Brain pericyte (primary cell): ENCODE measurements around the gene WDR88.
A peak's percentile ranks its signal among the peaks of the same experiment; 100 is the strongest.
"Not testable (repeated sequence)": the region's sequence is repeated elsewhere in the genome, so short reads cannot be mapped to it uniquely, and the experiment has no call there.

Experiments used
- DNase-seq: peaks from one replicate; pipeline ENCODE4 v3.0.0-alpha.2; 2012; ENCODE audit warnings: low read depth, low spot score

WDR88 gene

GRCh38 chr19:33171222-33171795 lies 39.4 kb downstream of the WDR88 start:
- no peak for DNase-seq

DNA sequence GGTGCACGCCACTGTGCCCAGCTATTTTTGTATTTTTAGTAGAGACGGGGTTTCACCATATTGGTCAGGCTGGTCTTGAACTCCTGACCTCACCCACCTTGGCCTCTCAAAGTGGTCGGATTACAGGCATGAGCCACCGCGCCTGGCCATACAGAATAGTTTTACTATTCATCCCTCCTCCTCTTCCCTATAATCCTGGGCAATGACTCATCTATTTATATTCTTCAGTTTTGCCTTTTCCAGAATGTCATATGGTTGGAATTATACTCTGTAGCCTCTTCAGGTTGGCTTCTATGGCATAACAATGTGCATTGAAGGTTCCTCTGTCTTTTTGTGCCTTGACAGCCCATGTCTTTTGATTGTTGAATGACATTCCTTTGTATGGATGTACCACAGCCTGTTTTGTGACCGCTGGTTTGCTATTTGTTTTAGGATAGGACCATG lies 40.0 kb downstream of the WDR88 start:
- no peak for DNase-seq

DNA sequence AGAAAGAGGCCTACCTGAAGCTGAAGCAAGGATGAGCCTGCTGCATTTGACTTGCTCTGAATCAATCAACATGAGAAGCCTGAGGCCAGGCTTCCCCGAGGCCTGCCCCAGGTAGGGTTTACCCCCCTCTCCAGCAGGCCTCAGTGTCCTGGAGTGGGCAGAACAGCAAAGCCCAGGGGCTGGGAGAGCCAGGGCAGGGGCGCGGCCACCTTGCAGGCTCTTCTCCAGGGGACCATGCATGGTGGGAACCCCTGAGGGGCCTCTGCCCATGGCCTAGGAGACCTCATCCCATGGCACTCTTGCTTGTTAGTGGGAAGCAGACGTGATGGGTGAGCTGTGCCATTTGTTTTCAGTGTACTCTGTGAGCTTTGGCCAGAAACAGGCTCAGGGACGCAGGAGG lies 42.3 kb downstream of the WDR88 start:
- no peak for DNase-seq

DNA sequence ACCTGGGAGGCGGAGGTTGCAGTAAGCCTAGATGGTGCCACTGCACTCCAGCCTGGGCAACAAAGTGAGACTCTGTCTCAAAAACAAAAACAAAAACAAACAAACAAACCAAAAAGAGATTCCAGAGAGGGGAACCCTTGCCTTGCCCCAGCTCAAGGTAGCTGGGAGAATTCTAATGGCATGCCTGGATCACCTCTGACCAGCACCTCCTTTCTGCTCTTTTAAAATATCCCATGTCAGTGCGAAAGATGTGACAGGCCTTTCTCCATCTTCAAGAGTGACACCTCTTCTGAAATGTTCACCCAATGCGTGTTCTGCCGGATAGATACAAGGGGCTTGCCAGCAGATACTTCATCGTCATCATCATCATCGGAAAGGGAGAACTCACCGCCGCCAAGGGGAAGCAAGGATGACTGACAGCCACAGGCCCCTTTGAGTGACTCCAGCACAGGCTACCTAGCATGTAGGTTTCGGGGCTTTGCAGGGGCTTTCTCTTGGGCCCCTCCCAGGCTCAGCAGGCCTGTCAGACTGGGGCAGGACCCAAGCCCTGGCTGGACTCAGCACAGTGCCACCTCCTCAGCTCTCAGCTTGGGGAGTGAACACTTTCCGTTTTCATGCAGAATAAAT lies 43.4 kb downstream of the WDR88 start:
- no peak for DNase-seq

GRCh38 chr19:33175886-33176669 lies 44.2 kb downstream of the WDR88 start:
- DNase-seq = no peak

DNA sequence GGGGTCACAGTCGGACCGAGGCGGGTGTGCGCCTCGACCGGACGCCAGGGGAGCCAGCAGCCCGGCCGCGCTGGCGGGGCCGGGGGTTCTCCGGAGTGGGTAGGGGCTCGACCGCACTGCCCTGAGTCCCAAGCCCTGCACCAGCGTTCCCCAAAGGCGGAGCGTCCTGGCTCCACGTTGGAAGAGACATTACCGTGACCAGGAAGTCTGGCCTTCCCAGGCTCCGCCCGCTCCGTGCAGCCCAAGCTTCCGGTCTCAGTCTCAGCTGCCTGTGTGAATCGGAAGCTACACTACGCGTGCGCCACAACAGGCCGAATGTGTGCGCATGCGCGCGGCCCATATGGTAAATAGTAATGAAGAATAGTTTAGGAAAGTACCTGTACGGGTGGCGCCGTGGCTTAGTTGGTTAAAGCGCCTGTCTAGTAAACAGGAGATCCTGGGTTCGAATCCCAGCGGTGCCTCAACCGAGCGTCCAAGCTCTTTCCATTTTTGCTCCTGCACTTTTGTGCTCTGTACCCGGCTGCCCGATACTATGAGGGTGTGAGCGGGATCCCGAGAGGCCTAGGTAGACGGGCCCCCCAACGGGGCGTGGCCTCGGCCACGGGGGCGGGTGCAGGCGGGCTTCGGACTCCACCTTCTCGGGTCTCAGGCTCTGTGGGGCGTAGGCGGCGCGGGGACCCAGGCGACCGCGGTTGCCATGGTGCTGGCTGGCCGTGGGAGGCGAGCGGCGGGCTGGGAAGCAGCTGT lies 44.9 kb downstream of the WDR88 start:
- peak; percentile 97 for DNase-seq

DNA sequence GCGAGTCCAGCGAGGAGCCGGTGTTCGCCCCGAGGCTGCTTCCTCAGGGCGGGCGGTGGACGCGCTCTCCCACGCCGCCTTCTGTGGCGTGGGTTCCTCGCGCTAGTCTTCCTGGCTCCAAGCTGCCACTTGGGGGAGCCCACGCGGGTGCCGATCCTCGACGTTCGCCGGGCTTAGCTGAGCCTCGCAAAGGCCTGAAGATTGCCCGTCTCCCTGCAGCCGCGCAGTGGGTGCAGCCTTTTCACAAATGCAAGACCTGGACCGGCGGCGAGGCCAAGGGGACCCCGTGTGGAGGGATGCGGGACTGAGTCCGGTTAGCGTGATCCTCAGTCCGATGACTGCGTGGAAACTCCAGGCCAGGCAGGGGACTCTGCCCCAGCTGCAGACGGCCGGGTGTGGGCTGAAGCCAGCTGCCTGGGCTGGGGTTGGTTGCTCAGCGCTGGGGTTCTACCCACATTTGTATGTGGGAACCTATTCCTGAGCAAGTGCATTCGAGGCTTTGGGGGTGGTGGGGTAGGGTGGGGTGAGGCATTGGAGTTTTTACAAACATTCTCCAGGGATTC lies 45.6 kb downstream of the WDR88 start:
- DNase-seq = no peak

- no peak for DNase-seq
Measured at GRCh38 chr19:33186431-33187182, 54.7 kb downstream of the WDR88 start.

DNA sequence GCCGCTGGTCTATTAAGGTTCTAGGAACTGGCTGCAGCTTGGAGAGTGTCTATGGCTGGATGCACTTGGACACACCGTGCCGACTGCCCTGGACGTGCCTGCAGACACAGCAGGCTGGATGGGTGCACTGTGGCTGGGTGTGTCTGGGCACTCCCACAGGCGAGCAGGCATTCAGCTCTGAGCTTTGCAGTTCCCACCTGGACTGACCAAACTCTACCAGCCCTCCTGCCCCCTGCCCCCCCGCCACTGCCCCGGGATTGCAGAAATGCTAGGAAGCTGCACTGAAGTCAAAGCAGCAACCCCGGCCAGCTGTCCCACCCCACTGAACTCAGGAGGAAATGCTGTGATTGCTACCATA lies 55.2 kb downstream of the WDR88 start:
- no peak for DNase-seq

DNA sequence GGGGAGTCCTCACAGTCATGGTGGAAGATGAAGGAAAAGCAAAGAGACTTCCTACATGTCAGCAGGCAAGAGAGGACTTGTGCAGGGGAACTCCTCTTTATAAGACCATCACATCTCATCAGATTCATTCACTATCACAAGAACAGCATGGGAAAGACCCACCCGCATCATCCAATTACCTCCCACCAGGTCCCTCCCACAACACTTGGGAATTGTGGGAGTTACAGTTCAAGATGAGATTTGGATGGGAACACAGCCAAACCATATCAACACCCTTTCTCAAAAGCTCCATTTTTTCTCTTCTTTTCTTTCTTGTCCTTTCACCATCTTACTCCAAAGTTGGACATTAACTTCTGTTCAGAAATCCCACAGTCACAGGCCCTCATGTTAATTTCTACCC lies 57.5 kb downstream of the WDR88 start:
- DNase-seq = no peak

- DNase-seq = not testable (repeated sequence)
Measured at GRCh38 chr19:33191092-33191491, 59.2 kb downstream of the WDR88 start.

- no peak for DNase-seq
Measured at GRCh38 chr19:33191501-33191900, 59.6 kb downstream of the WDR88 start.

DNA sequence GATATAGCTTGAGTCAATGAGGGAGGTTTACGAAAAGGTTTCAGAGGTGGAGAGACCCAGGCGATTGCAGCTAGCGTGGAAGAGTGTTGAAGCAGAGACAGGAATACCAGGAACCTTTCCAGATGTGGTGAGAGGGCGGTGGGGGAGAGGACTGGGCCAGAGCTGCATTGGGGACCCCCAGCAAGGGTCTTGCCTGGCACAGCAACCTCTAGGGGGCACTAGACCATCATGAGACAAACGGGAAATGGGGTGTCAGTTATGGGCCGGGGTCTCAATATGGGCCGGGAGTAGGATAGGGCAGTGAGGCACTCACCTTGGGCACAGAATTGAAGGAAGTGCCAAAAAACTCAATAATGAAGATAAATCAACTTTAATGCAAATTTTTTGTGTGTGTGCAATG lies 60.1 kb downstream of the WDR88 start:
- DNase-seq = no peak

DNA sequence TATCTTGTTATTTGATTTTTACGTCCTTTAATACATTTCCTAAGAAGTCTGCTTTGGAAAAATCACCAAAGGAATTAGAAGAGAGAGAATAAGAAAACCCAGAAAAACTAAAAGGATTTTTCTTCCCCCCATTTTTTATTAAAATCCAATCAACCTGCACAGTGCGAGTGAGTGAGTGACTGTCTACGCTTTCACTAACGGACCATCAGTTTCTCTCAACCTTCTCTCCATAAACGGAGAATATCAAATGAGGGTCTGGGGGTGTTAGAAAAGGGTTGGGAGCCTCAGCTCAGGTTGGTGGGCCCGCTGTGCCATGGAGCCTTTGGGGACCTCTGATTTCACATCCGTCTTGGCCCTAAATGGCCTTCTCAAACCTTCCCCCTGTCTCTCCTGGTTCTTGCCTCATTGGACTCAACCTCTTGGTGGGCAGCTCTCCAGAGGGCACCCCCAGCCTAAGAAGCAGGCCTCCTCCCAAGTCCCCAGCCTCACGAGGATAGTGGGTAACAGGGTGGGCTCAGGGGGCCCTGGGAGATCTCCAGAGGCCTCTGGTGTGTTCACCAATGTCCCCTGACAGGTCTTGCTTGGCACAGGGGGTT lies 61.5 kb downstream of the WDR88 start:
- DNase-seq = no peak

GRCh38 chr19:33193865-33194362 lies 62.0 kb downstream of the WDR88 start, which contains the start of gene LRP3:
LRP3 (plus strand) TSS chr19:33194330; CDS start chr19:33194786, 456 bp downstream.
- DNase-seq = no peak

DNA sequence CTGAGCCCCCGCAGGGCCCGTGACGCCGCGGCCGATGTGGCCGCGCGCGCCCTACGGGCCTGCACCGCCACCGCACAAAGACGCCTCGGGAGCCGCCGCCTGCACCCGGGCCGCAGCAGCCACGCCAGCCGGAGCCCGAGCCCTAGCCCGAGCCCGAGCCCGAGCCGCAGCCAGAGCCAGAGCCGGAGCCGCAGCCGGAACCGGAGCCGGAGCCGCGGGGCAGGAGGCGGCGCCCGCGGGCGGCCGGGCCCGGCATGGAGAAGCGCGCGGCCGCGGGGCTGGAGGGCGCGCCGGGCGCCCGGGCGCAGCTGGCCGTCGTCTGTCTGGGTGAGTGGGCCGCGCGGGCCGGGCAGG lies 62.6 kb downstream of the WDR88 start:
- DNase-seq = no peak

DNA sequence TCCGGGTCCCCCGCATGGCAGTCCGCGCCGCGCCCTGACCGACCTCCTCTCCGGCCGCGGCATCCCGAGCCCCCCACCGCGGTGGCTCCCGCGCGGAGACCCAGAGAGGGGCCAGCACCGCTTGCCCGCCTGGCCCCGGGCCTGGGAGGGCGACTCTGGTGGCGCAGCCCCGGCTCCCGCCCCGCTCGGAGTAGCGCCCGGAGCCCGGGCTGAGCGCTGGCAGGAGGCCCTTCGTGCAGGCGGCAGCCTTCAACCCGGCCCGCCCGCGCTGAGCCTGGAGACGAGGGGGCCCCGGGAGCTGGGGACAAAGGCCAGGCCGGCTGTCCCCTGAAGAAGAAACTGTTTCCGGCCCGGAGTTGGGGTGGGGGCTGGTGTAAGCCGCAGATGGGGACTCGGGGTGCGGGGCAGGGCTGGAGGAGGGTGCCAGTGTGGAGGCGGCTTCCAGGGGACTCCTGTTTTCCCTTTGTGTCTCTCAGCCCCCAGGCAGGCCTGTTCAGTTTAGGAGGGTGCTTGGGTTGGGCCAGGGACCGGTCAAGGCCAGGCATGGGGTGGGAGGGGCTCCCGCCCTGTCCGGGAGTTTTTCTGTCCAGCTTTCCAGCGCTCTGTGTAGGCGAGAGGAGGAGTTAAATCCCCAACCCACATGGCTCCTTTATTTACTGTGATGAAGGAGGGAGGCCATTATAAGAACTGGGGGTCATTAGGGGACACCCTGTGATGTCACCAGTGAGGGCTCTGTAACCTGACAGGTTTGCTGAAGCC lies 63.2 kb downstream of the WDR88 start:
- no peak for DNase-seq

GRCh38 chr19:33195645-33196347 lies 63.9 kb downstream of the WDR88 start:
- DNase-seq = no peak

DNA sequence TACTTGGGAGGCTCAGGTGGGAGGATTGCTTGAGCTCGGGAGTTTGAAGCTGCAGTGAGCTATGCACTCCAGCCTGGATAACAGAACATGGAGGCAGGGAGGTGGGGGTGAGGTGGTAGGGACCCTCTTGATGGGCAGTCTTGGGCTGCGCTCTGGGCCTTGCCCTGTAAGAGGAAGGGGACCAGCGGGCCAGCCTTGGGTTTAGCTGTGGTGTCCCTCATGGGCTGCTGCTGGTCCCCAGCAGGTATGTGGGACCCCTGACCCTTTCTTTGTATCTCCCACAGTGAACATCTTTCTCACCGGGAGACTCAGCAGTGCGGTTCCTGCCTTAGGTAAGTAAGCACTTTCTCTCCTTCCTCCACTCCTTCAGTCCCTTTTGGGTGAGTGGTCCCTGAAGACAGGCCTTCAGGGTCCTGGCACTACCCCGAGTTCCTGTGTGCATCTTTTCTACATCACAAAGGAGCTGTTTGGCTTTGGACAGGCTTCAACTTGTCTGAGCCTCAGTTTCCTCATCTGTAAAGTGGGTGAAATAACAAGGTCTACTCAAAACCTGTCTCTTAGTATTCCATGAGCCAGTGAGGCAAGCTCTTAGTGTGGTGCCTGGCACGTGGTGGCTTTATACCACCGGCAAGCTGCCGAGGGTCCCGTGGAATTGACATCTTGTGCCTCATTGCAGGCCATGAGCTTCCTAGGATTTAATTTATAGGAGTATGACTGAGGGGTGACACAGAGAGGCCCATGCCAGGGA lies 64.7 kb downstream of the WDR88 start:
- no peak for DNase-seq
